GM18517 (cell line): ENCODE data around the gene SLC25A22.

Source experiments
- ATAC-seq: cut with Tn5 transposase; IDR thresholded peaks from one replicate; pipeline ENCODE4 v1.9.1; 2021; ENCODE audit warnings: mild to moderate bottlenecking, moderate library complexity; ENCODE audit not compliant: unreplicated experiment

SLC25A22 gene

GRCh38 chr11:798093-798713 is at the start of gene SLC25A22:
Gene SLC25A22 (minus strand): TSS chr11:798281. CDS start chr11:795006, 3,275 bp downstream.
- peak; percentile 56 for ATAC-seq

DNA sequence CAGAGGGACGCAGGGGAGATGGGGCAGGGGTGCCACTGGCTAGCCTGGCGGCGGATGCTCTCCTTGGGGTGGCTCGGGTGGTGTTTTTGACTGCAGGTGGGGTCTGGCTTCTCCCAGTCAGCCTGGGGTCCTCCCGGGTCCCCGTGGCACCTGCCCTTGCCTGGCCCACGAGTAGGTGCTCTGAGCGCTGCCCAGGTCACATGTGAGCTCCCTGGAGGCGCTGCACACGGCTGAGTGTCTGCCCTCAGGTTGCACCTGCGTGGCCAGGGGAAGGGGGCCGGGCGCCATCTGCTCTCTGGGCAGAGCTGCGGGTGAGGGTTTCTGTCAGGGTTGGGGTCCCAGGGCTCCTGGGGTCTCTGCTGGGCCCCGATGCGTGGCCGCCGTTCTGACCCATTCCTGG is 49.8 kb upstream of the SLC25A22 start:
- ATAC-seq = no peak

DNA sequence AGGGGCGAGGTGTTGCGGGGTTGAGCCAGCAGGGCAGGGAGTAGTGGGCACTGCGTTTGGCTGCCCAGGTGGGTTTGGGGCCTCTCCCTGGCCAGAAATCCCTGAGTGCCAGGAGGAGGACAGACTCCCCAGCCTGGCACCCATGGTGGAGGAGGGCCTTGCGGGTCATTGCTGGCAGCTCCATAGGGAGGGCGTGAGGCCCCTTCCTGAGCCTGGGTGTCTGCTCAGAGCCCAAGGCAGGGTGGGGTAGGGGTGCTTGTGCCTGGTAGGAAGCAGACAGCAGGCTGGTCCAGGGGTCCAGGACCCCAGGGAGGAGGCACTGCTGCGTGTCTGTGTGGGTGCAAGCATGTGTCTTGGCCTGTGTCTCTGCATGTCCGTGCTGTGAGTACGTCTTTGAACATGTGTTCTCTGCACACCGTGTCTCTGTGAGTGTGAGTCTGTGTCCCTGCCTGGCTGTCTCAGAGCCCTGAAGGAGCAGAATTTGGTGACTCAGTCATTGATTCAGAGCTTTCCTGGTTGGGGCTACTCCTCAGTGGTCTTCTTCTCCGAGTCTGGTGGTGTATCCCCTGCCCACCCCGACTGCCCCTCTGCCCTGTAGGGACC is 48.5 kb upstream of the SLC25A22 start:
- ATAC-seq = no peak

DNA sequence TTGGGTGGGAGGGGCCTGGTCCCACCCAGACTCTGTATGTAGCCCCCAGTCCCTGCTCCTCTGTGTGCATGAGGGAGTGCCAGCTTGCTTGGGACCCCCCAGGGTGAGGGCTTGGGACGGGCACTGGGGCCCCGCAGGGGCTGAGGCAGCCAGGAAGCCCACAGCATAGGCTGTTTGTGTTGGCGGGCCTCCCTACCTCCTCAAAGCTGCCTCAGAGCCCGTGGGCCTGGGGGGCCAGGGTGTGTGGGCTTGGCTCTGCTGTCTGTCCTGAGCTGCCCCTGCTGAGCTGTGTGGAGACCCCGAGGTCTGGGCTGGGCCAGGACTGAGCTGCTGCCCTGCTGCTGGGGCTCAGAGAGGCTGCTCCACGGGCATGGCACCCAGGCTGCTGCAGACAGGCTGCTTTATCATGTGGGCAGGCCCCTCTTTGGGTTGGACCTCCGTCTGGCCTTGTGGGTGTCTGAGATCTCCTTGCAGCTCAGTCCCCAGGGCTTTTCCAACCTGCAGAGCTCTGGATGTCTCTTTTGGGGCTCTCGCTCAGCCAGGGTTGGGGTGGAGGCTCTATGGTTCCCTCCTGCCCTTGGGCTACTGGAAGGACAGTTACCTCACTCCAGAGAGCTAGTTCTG is 47.9 kb upstream of the SLC25A22 start:
- no peak for ATAC-seq

DNA sequence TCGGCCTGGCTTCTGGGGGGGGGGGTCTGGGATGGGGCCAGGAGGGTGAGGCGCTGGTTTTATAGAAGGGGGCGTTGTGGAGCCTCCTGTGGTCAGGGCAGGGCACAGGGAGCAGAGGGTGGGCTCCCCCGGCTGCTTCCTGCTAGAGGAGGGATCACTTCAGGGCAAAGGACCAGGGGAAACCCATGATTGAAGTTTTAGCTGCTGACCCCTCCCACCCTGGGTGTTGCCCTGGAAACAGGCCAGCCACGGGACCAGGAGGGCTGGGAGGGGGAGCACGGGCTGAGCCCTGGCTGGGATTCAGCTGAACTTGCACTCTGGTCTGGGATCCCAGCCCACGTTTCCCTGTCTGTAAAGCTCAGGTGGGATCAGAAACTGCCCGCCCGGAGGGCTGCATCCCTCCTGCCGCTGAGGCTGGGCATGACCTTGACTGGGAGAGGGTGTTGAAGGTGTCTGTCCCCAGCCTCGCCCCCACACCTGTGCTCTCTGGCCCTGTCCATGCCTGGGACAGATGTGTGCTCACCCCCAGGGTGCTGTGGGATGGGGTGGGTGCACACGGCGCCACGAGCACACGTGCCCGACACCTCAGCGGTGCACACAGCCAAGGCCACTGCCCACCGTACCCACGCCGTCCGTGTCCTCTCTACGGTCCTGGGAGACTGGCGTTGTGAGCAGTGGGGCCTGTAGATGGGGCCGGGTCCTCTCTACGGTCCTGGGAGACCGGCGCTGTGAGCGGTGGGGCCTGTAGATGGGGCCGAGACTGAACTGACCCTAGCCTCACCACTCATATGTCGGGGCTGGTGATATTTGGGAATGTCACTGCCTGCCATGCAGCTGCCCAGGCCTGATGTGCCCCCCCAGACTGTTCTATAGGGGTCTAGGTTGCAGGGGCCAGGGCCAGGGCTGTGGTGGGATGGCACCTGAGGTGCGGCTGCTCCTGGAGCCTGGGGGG is 46.9 kb upstream of the SLC25A22 start:
- ATAC-seq = no peak

GRCh38 chr11:843818-844692 is 46.0 kb upstream of the SLC25A22 start:
- ATAC-seq = no peak

- ATAC-seq = no peak
Observed at GRCh38 chr11:843086-843734, 45.1 kb upstream of the SLC25A22 start.

DNA sequence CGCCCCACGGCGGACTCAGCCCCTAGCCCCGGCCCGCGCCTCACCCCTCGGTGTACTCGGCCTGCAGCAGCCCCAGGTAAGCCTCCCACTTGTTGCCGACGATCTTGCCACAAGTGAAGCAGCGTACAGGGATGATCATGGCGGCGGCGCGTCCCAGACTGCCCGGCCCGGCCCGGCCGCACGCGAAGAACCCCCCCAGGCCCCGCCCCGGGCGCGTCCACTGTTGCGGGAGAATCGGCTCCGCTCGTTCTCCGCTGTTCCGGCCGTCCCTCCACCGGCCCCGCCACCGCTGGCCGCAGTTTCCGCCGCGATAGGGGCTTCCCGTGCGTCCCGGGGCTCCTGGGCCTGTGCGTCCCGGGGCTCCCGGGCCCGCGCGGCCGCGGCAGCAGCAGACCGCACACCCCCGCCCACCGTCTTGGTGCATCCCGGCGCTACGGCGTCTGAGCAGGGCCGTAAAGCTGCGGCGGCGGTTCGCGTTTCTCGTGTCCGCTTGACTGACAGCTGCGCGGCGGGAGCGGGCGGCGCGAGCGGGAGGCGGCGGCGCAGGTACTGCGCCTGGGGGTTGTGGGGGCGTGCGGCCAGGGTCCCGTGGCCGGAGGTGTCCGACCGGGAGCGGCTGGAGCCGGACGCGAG is 44.4 kb upstream of the SLC25A22 start, which contains the start of the genes POLR2L and TSPAN4:
POLR2L (minus strand) TSS at position 160 of the 633 bp plus-strand sequence; CDS start at position 139, 21 bp downstream.
TSPAN4 (plus strand) TSS at position 483 of the 633 bp plus-strand sequence. CDS start 7,453 bp downstream, outside the sequence.
- ATAC-seq = peak; percentile 47

DNA sequence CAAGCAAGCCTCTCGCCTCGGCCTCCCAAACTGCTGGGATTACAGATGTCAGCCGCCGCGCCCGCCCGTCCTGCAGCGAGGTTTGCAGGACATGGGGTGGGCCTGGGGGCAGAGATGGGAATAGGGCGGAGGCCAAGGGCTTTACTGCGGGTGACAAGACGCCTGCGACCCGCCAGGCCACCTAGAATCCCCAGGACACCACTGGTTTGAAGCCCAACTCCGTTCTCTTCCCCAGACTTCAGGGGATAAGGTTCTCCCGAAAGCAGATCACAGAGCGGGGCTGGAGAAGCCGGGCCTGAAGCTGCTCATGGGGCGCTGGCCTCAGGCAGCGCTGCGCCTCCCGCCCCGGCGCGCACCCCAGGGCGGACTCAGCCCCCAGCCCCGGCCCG is 43.9 kb upstream of the SLC25A22 start:
- ATAC-seq = peak; percentile 21

- ATAC-seq = no peak
Observed at GRCh38 chr11:839875-840617, 42.0 kb upstream of the SLC25A22 start.

DNA sequence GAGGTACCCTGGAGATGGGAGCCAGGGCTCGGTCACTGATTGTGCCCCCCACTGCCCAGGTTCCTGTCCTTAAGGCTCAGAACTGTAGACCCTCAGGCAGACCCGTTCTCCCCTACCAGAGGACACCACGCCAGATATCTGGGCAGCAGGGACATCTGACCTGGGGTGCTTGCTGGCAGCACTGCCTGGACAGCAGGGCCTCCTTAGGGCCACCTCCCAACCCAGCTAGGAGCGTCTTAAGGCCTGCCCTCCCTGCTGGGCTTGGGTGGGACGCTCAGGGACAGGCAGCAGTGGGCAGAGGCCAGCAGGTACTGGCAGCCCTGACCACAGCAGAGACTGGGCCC is 41.2 kb upstream of the SLC25A22 start:
- ATAC-seq = no peak

DNA sequence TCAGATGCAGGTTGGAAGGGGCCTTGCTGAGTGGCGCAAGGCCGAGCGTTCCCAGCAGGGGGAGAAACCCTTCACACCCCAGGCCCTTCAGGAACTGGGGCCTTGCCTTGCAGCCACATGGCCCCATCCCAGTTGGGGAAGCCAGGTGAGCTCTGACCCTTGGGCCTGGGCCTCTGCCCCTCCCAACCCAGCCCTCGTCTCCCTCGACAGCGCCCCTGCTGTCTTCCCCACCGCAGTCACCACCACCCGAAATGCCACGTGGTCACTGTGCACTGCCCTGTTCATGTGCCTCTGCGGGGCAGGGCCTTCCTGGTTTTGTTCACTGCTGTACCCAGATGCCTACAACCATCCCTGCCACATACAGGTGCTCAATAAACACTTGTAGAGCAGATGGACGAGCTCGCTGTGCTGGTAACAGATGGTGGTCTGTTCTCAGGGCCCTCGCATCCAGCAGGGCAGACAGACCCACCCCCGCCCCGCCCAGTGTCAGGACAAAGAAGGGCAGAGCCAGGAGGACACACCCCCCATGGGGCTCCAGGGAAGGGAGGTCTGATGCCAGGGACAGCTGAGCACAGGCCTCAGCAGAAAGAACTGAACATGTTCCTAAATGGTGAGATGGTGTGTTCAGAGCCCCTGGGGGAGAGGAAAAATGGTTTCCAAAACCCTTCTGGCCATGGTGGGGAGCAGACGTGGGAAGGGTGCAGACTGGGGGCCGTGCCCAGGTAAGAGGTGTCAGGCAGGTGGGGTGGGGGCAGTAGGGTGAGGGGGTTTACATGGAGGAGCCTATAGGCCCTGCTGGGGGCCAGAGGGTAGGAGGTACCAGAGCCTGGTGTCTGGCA is 40.6 kb upstream of the SLC25A22 start:
- no peak for ATAC-seq

- no peak for ATAC-seq
Observed at GRCh38 chr11:837990-838307, 39.9 kb upstream of the SLC25A22 start.

DNA sequence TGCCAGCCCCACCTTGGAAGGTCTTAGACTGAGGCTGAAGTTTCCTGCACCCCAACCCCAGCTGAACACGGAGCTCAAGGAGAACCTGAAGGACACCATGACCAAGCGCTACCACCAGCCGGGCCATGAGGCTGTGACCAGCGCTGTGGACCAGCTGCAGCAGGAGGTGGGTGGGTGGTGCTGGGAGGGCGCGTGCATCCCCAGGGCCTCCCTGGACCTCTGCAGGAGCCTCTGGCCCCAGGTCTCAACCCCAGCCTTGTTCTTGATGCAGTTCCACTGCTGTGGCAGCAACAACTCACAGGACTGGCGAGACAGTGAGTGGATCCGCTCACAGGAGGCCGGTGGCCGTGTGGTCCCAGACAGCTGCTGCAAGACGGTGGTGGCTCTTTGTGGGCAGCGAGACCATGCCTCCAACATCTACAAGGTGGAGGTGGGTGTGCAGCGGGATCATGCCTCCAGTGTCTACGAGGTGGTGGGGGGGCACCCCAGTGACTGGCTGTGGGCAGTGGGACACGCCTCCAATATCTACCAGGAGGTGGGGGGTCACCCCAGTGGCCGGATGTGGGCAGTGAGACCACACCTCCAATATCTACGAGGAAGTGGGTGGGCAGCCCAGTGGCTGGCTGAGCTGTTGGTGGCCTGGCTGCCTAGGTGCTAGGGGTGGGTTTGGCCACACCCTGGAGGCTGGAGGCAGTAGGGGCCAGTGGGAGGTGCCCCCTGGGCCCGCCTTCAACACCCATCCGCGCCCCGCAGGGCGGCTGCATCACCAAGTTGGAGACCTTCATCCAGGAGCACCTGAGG is 39.3 kb upstream of the SLC25A22 start:
- no peak for ATAC-seq

DNA sequence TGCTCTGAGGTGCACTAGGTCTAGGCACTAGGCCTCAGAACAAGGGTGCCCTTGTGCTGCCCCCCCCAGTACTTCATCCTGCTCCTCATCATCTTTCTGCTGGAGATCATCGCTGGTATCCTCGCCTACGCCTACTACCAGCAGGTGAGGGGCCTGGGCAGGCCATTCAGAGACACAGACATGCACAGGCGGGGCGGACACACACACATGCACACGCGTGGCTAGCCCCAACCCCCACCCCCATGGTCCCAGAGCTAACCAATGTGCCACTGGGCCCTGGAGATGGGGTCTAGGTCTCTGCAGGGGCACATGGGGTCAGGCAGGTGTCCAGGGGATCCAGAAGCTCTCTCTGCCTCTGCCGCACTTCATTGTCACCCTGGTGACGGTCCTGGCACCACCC is 38.6 kb upstream of the SLC25A22 start:
- no peak for ATAC-seq

- ATAC-seq = no peak
Observed at GRCh38 chr11:836274-836673, 38.2 kb upstream of the SLC25A22 start.
